C4-2B (cell line): Measurements from ENCODE around the gene SNX21.

Source experiments
- H3K27ac ChIP-seq: fragments of 450-650 bp; 2 replicates; pipeline ENCODE4 v1.5.1; 2017
- ZFX ChIP-seq: fragments of 450-650 bp; IDR thresholded peaks from 2 replicates; pipeline ENCODE4 v1.6.1; 2017
- TF ChIP-seq, protein P1 (sequence below): fragments of 450-650 bp; conservative IDR thresholded peaks from 2 replicates; pipeline ENCODE4 v1.5.1; 2017; ENCODE audit warnings: mild to moderate bottlenecking

Gene SNX21

DNA sequence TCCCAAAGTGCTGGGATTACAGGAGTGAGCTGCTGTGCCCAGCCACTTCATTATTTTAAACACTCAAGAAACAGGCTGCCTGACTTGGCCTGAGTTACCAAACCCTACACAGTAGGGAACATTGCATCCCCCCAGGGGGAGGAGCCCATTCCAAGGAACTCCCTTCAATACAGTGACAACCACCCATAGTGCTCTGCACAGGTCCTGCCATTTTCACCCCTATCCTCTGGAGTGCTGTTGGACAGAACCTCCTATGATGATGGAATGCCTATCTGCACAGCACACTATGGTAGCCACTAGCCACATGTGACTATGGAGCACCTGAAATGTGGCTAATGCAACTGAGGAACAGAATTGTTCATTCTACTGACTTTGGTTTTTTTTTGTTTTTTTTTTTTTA, 11.9 kb downstream of the SNX21 start:
- TF ChIP-seq, protein P1, sequence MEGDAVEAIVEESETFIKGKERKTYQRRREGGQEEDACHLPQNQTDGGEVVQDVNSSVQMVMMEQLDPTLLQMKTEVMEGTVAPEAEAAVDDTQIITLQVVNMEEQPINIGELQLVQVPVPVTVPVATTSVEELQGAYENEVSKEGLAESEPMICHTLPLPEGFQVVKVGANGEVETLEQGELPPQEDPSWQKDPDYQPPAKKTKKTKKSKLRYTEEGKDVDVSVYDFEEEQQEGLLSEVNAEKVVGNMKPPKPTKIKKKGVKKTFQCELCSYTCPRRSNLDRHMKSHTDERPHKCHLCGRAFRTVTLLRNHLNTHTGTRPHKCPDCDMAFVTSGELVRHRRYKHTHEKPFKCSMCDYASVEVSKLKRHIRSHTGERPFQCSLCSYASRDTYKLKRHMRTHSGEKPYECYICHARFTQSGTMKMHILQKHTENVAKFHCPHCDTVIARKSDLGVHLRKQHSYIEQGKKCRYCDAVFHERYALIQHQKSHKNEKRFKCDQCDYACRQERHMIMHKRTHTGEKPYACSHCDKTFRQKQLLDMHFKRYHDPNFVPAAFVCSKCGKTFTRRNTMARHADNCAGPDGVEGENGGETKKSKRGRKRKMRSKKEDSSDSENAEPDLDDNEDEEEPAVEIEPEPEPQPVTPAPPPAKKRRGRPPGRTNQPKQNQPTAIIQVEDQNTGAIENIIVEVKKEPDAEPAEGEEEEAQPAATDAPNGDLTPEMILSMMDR = no peak
- no peak for TF ChIP-seq ZFX
- no peak overlapping the region for H3K27ac ChIP-seq

DNA sequence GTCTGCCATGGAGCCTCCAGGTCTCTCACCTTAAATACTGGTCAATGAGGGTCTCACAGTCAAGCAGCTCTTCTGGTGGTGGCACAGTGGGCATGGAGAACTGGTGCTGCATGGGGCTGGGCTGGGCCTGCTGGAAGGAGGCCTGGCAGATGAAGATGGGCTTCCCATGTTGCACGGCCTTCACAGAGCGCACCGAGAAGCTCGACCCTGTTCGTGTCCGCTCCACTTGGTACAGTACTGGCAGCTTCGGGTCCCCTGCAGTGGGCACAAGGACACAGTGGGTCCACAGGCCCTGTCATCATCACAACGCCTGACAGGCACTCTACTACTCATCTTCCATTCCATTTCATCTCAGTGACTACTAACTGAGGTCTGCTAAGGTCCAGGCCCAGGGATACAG, 14.8 kb downstream of the SNX21 start:
- TF ChIP-seq, protein P1 = no peak
- no peak overlapping the region; the same call in 1 of the 2 replicates for H3K27ac ChIP-seq

- peak overlapping the region; percentile 24; the same call in 1 of the 2 replicates for H3K27ac ChIP-seq
- TF ChIP-seq ZFX = no peak
- TF ChIP-seq, protein P1 = no peak
Observed at GRCh38 chr20:45848969-45849582, 15.5 kb downstream of the SNX21 start.

- no peak overlapping the region; the same call in 1 of the 2 replicates for H3K27ac ChIP-seq
- TF ChIP-seq ZFX = no peak
- TF ChIP-seq, protein P1 = no peak
Observed at GRCh38 chr20:45850238-45850637, 16.6 kb downstream of the SNX21 start.

GRCh38 chr20:45850926-45851325, 17.3 kb downstream of the SNX21 start:
- H3K27ac ChIP-seq = no peak overlapping the region
- TF ChIP-seq, protein P1 = no peak
- TF ChIP-seq ZFX = no peak

- H3K27ac ChIP-seq = no peak overlapping the region
- TF ChIP-seq, protein P1 = no peak
- no peak for TF ChIP-seq ZFX
Observed at GRCh38 chr20:45851501-45851900, 17.9 kb downstream of the SNX21 start.

GRCh38 chr20:45852326-45852725, 18.7 kb downstream of the SNX21 start:
- no peak for TF ChIP-seq ZFX
- TF ChIP-seq, protein P1 = no peak
- H3K27ac ChIP-seq = no peak overlapping the region
